HepG2 (cell line): ENCODE results near the gene TUBG2. TPM values are rescaled to one million over a fixed set of nuclear protein-coding genes. Genes with fewer than 3 reads are reported as not detected.

Experiments
- ATAC-seq: fragments of 200-7000 bp; cut with Tn5 transposase; 3 replicates; pipeline ENCODE4 v1.9.1; 2020; ENCODE audit warnings: mild to moderate bottlenecking, moderate library complexity
- BruUV-seq: library from RNA; stranded (reverse); fragments of 400-500 nt; replicated peaks from 2 replicates; lab custom pipeline; 2021; lab: Mats Ljungman, UMichigan
- CTCF ChIA-PET: fragments of 300-600 bp; formaldehyde crosslinking; extraction: SDS; loops from one replicate; lab custom pipeline; 2021; ENCODE audit warnings: low total read pairs, inconsistent platforms, low intra/inter-chr PET ratio; lab: Yijun Ruan, JAX
- POLR2A ChIA-PET: fragments of 350-600 bp; sonication (Branson Sonifier 250); formaldehyde crosslinking; loops from one replicate; lab custom pipeline; 2020; ENCODE audit warnings: antibody characterized with exemption, inconsistent platforms; lab: Yijun Ruan, JAX
- DNase-seq: peaks from one replicate; pipeline ENCODE4 v3.0.0-alpha.2; 2015; ENCODE audit warnings: low spot score
- FAIRE-seq: peaks from 3 replicates; lab custom pipeline; 2011; peaks lifted over from hg19 to GRCh38; lab: Jason Lieb, UNC
- H2AFZ ChIP-seq: one replicate; pipeline ENCODE4 v1.6.1; 2011; ENCODE audit warnings: low read length, inconsistent platforms
- H3K27ac ChIP-seq: fragments of 300-600 bp; 3 replicates; pipeline ENCODE4 v1.8.0; 2011; ENCODE audit warnings: mixed run types, mild to moderate bottlenecking, mixed read lengths, low read length, inconsistent platforms; ENCODE audit not compliant: insufficient read depth; ENCODE audit errors: extremely low read length
- H3K27me3 ChIP-seq, 2 experiments: fragments of 200-600 bp in 1 of 2; 2 replicates in 1 of 2; 3 replicates in 1 of 2; pipeline versions ENCODE4 v1.6.0 to v1.8.0; 2011; ENCODE audit warnings: low read length in 2 of 2, mild to moderate bottlenecking in 2 of 2, moderate library complexity in 2 of 2, inconsistent platforms in 1 of 2; ENCODE audit not compliant: insufficient read depth in 2 of 2, control insufficient read depth in 1 of 2
- H3K36me3 ChIP-seq, 2 experiments: fragments of 200-600 bp in 1 of 2; replicated peaks in 1 of 2; 2 replicates in 1 of 2; 3 replicates in 1 of 2; pipeline versions ENCODE4 v1.5.1 to v1.8.0; 2011; ENCODE audit warnings: low read length in 2 of 2, inconsistent platforms in 1 of 2; ENCODE audit not compliant: insufficient read depth in 2 of 2, control insufficient read depth in 1 of 2
- H3K4me1 ChIP-seq: 2 replicates; pipeline ENCODE4 v1.5.1; 2012; ENCODE audit warnings: low read length, inconsistent platforms; ENCODE audit not compliant: insufficient read depth
- H3K4me2 ChIP-seq: 2 replicates; pipeline ENCODE4 v1.6.0; 2011; ENCODE audit warnings: low read depth, low read length, inconsistent platforms
- H3K4me3 ChIP-seq, 3 experiments: fragments of 200-600 bp in 1 of 3; sonication (generic), shearing (Covaris generic) in 1 of 3; replicated peaks in 1 of 3; 2 replicates each; pipeline ENCODE4 v1.5.1; 2011 to 2016; ENCODE audit warnings: low read length in 3 of 3, inconsistent platforms in 2 of 3, low read depth in 2 of 3, mild to moderate bottlenecking in 2 of 3, control low read depth in 1 of 3, mixed read lengths in 1 of 3; ENCODE audit not compliant: insufficient read depth in 1 of 3
- H3K79me2 ChIP-seq: one replicate; pipeline ENCODE4 v1.6.1; 2011; ENCODE audit warnings: low read length, inconsistent platforms; ENCODE audit not compliant: insufficient read depth
- H3K9ac ChIP-seq: 2 replicates; pipeline ENCODE4 v1.6.0; 2011; ENCODE audit warnings: mild to moderate bottlenecking, low read depth, low read length, inconsistent platforms; ENCODE audit not compliant: insufficient read depth
- H3K9me3 ChIP-seq: 2 replicates; pipeline ENCODE4 v1.5.1; 2012; ENCODE audit warnings: mild to moderate bottlenecking, low read length
- H4K20me1 ChIP-seq: 2 replicates; pipeline ENCODE4 v1.6.0; 2011; ENCODE audit warnings: inconsistent platforms, mild to moderate bottlenecking, low read length, moderate library complexity; ENCODE audit not compliant: insufficient read depth
- AGO2 ChIP-seq: fragments of 200-400 bp; formaldehyde crosslinking; optimal IDR thresholded peaks from 2 replicates; pipeline ENCODE3; 2017; ENCODE audit warnings: mild to moderate bottlenecking, low read depth, low read length, moderate library complexity
- HNRNPK ChIP-seq: fragments of 200-400 bp; formaldehyde crosslinking; IDR thresholded peaks from 2 replicates; pipeline ENCODE4 v1.6.1; 2018; ENCODE audit warnings: low read length, low read depth, moderate library complexity, mild to moderate bottlenecking; ENCODE audit not compliant: poor library complexity, severe bottlenecking
- IKZF4 ChIP-seq: sonication (generic); formaldehyde crosslinking; IDR thresholded peaks from 2 replicates; pipeline ENCODE4 v1.5.1; 2020; ENCODE audit warnings: borderline replicate concordance, mild to moderate bottlenecking, low read depth, missing genetic modification reagents; ENCODE audit errors: not compliant biosample characterization
- MTA1 ChIP-seq: sonication (generic); formaldehyde crosslinking; IDR thresholded peaks from 2 replicates; pipeline ENCODE4 v1.4.0; 2020; ENCODE audit warnings: missing genetic modification reagents, mild to moderate bottlenecking, borderline replicate concordance
- RBFOX2 ChIP-seq: fragments of 200-400 bp; formaldehyde crosslinking; IDR thresholded peaks from 2 replicates; pipeline ENCODE4 v1.6.1; 2017; ENCODE audit warnings: low read depth, mild to moderate bottlenecking, low read length
- WGBS: methylation state at CpG from one replicate; pipeline ENCODE4 v1.1.6; 2017; ENCODE audit warnings: low lambda C conversion rate; 5-methylcytosine and 5-hydroxymethylcytosine counted together
- in situ Hi-C: cut with HindIII; loops from 2 replicates; pipeline ENCODE4 v1.10.0; 2017; ENCODE audit warnings: low pct_unique_long_range_greater_than_20kb; ENCODE audit not compliant: extremely low pct_ligation_motif_present
- intact Hi-C: fragments of 100-400 bp; cut with micrococcal nuclease; formaldehyde crosslinking; loops from one replicate; pipeline ENCODE4 v1.10.0; 2022; ENCODE audit not compliant: unreplicated experiment
- polyA plus RNA-seq, 8 experiments: library from polyadenylated mRNA; depleted of rRNA in 3 of 8; stranded (reverse) in 7 of 8; unstranded in 1 of 8; fragments of >200 nt; fragmentation: Illumina TruSeq in 4 of 8; extraction: Trizol in 4 of 8; gene quantifications; 2 replicates each; pipeline versions ENCODE4 v1.2.1 to v1.2.3, GENCODE V29; 2011 to 2016; ENCODE audit warnings: low read depth in 4 of 8, missing spikeins in 1 of 8, mixed read lengths in 1 of 8; ENCODE audit not compliant: insufficient read depth in 1 of 8
- total RNA-seq, 5 experiments: library from RNA; depleted of rRNA; stranded (reverse); fragments of >200 nt; fragmentation: Illumina TruSeq; extraction: Trizol; gene quantifications; 2 replicates each; pipeline ENCODE4 v1.2.3, GENCODE V29; 2016; ENCODE audit warnings: low read depth in 1 of 5

The TUBG2 gene
- total and polyA plus RNA-seq, 2 of the 13 experiments (the other 11 are each of a cell fraction or from before 2014, with no cell fraction given) = 16.0 to 42.3 TPM

- no peak overlapping the region for H3K9ac ChIP-seq
- H3K79me2 ChIP-seq = peaks cover 15% of the 10 kb centered on the region
- BruUV-seq = no TSS peak
- no peaks in the 10 kb centered on the region for H3K27me3 ChIP-seq
- H3K36me3 ChIP-seq = peaks cover 13 to 58% of the 10 kb centered on the region in 2 experiments
- no peaks in the 10 kb centered on the region; the same call in 1 of the 2 replicates for H4K20me1 ChIP-seq
- no peak overlapping the region for H3K4me3 ChIP-seq
- FAIRE-seq (no peak), ATAC-seq (no peak), DNase-seq (no peak)
- in situ Hi-C loops (no loop called here), intact Hi-C loops (no loop called here)
- no peaks in the 10 kb centered on the region for H3K9me3 ChIP-seq
- no peak overlapping the region for H2AFZ ChIP-seq
- no peak overlapping the region for H3K4me2 ChIP-seq
- 94% methylated on average over 39 of the region's 50 CpGs for WGBS
- peak; percentile 73 for TF ChIP-seq RBFOX2
- TF ChIP-seq AGO2 = peak; percentile 42
- TF ChIP-seq MTA1 (CRISPR knock-in tag) = no peak
- H3K27ac ChIP-seq = no peak overlapping the region
- H3K4me1 ChIP-seq = peaks cover 36% of the 10 kb centered on the region
- POLR2A ChIA-PET = interaction anchor here (1.2 kb wide), 1 partner anchor 62 kb away, joined by 3 read pairs; the partner anchor contains the start of genes RETREG3 and TUBG1
- CTCF ChIA-PET = no interaction called here
Measured at GRCh38 chr17:42670789-42671657, 11.9 kb downstream of the TUBG2 start.

- intact Hi-C loops = no loop called here
- H3K4me3 ChIP-seq = no peak overlapping the region
- H3K9me3 ChIP-seq = no peaks in the 10 kb centered on the region
- H3K36me3 ChIP-seq = peaks cover 11 to 52% of the 10 kb centered on the region in 2 experiments
- H3K27me3 ChIP-seq = no peaks in the 10 kb centered on the region
- H2AFZ ChIP-seq = no peak overlapping the region
- CTCF ChIA-PET = no interaction called here
- in situ Hi-C loops = no loop called here
- H3K79me2 ChIP-seq = peaks cover 22% of the 10 kb centered on the region
- H4K20me1 ChIP-seq = no peaks in the 10 kb centered on the region; the same call in 1 of the 2 replicates
- BruUV-seq = no TSS peak
- no peak overlapping the region for H3K27ac ChIP-seq
- no peak overlapping the region for H3K9ac ChIP-seq
- no peak for TF ChIP-seq IKZF4 (CRISPR knock-in tag)
- peak; percentile 11 for TF ChIP-seq HNRNPK
- POLR2A ChIA-PET = no interaction called here
- ATAC-seq = no peak
- 98% methylated on average over 28 of the region's 28 CpGs for WGBS
- H3K4me2 ChIP-seq = no peak overlapping the region
- H3K4me1 ChIP-seq = peaks cover 35% of the 10 kb centered on the region
- no peak for DNase-seq
- no peak for FAIRE-seq
Measured at GRCh38 chr17:42672038-42672437, 13.0 kb downstream of the TUBG2 start.
